HFF-Myc (cell line): Measurements from ENCODE around the gene PLOD1.

Experiments
- DNase-seq: peaks from one replicate; pipeline ENCODE4 v3.0.0-alpha.2; 2011; ENCODE audit warnings: low read depth; ENCODE audit errors: extremely low read depth
- H3K4me3 ChIP-seq: replicated peaks from 2 replicates; pipeline ENCODE4 v1.5.1; 2011; ENCODE audit warnings: low read depth, mild to moderate bottlenecking, control low read depth, low read length
- TF ChIP-seq, protein P1 (sequence below): IDR thresholded peaks from 2 replicates; pipeline ENCODE4 v1.5.1; 2012; ENCODE audit warnings: mild to moderate bottlenecking, low read depth, low read length, control low read depth; ENCODE audit errors: missing control alignments

The PLOD1 gene

DNA sequence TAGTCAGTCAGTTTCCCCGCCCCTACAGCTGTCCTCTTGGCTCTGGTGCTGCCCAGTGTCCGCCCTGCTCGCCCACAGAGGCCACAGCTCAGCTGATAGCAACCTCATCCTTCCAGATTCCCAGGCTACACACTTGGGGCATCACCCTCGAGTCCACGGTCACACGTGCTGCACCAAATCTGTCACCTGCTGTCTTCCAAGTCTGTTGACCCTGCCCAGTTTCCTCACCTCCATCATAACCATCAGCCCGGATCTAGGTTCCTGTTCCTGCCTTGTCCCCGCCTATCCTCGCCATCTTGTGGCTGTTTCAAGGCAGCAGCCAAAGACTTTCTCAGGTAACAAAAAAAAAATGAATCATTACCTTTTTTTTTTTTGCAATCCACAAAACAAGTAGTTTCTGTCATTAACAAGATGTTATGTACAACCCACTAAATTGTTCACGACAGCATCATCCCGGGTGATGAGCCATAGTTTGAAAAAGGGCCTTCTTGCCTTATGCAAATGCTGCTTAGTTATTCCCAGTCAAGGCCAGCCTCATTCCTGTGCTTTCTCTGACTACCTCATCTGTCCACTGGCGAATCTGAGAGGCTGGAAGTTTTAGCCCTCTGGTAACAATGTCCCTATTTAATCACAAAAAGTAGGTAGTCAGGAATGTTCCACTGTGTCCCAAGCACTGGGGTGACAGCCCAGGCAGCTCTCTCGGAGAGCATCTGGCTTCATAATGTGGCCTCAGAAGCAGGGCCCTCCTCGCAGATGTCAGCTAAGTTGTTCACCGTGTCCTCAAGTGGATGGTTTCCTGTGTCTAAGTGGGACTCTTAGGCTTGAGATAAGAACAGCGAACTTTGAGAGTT, 79.8 kb downstream of the PLOD1 start:
- DNase-seq, result no peak
- TF ChIP-seq, protein P1, sequence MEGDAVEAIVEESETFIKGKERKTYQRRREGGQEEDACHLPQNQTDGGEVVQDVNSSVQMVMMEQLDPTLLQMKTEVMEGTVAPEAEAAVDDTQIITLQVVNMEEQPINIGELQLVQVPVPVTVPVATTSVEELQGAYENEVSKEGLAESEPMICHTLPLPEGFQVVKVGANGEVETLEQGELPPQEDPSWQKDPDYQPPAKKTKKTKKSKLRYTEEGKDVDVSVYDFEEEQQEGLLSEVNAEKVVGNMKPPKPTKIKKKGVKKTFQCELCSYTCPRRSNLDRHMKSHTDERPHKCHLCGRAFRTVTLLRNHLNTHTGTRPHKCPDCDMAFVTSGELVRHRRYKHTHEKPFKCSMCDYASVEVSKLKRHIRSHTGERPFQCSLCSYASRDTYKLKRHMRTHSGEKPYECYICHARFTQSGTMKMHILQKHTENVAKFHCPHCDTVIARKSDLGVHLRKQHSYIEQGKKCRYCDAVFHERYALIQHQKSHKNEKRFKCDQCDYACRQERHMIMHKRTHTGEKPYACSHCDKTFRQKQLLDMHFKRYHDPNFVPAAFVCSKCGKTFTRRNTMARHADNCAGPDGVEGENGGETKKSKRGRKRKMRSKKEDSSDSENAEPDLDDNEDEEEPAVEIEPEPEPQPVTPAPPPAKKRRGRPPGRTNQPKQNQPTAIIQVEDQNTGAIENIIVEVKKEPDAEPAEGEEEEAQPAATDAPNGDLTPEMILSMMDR, result no peak

DNA sequence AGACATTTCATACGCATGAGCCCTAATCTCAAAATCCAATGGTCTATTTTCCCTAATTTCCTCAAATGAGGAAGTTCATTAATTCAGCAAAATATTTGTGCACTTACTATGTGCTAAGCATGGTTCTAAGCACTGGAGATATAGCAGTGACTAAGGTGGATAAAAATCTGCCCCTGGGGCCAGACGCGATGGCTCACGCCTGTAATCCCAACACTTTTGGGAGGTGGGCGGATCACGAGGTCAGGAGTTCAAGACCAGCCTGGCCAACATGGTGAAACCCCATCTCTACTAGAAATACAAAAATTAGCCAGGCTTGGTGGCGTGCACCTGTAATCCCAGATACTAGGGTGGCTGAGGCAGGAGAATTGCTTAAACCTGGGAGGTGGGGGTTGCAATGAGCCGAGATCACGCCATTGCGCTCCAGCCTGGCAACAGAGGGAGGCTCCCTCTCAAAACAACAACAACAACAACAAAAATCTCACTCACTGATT, 80.5 kb downstream of the PLOD1 start:
- no peak for DNase-seq
- TF ChIP-seq, protein P1, result no peak
- H3K4me3 ChIP-seq, result no peak overlapping the region

More for the DNA sequence above, 79.8 kb downstream of the PLOD1 start:
- H3K4me3 ChIP-seq, result no peak overlapping the region

DNA sequence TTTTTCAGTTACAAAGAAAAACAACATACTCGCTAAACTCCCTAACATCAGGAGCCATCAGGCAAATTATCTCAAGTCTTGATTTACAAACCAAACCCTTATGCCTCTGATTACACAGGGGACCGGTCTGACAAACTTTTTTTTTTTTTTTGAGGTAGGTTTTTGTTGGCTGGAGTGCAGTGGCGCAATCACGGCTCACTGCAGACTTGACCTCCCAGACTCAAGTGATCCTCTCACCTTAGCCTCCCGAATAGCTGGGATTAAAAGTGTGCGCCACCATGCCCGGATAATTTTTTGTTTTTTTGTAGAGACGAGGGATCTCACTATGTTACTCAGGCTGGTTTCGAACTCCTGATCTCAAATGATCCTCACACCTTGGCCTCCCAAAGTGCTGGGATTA, 81.0 kb downstream of the PLOD1 start:
- no peak for DNase-seq
- no peak overlapping the region for H3K4me3 ChIP-seq
- TF ChIP-seq, protein P1, result no peak

DNA sequence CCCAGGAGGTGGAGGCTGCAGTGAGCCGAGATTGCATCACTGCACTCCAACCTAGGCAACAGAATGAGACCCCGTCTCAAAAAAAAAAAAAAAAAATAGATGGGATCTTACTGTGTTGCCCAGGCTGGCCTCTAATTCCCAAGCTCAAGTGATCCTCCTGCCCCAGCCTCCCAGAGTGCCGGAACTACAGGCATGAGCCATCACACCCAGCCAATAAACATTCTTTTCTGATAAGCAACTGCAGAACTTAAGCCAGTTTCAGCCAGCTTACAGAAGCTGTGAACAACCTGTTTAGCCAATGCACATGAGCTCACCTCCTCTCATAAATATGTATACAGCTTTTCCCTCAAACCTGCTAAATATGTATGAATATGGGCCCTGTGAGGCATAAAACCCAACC, 81.7 kb downstream of the PLOD1 start:
- DNase-seq, result no peak
- no peak overlapping the region for H3K4me3 ChIP-seq
- TF ChIP-seq, protein P1, result no peak

DNA sequence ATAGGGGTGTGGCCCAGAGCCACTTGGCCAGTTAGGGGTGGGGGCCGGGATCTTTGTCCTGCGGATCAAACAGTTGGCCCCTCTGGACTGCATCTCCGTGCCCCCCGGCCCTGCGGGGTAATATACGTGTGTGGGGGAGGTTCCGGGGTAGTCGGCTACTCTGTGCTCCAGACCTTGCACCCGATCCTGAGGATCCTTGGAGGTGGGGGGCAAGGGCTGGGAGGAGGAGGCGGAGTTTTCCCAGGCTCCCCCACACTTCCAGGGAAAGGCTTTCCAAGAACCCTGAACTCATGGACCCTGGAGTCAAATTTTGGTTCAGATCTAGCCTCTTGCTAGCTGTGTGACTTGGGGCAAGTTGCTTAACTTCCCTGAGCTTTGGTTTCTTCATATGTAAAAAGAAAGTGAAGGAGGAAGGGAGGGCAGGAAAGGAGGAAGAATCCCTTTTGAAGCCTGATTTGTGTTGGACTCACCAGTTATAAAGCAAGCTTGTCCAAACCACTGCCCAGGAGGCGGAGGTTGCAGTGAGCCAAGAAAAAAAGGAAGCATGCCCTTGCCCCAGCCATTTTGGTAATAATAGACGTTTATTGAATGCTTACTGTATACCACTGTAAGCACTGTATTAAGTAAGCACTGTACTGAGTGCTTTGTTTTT, 85.5 kb downstream of the PLOD1 start:
- no peak for DNase-seq
- peak overlapping the region; percentile 75 for H3K4me3 ChIP-seq
- TF ChIP-seq, protein P1, result no peak

DNA sequence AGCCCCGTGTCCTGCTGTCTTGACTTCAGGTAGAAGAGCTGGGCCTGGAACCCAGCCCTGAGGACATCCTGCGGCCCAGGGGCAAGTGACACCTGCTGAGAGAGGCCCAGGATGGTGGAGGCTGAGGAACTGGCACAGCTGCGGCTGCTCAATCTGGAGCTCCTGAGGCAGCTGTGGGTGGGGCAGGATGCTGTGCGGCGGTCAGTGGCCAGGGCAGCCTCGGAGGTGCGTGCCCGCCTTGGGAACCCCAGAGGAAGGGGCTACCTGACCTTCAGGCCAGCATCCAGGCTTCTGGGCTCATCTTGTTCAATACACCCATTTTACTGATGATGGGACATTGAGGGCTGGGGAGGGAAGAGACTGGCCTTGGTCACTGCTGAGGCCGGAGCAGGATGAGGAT, 87.1 kb downstream of the PLOD1 start:
- DNase-seq, result no peak
- TF ChIP-seq, protein P1, result no peak
- no peak overlapping the region for H3K4me3 ChIP-seq
